ENCODE results near the gene IL5. TPM values are rescaled to one million over a fixed set of nuclear protein-coding genes. Genes with fewer than 3 reads are reported as not detected.
"Not testable (repeated sequence)": the region's sequence is repeated elsewhere in the genome, so short reads cannot be mapped to it uniquely, and the experiment has no call there.

The IL5 gene
- total and polyA plus RNA-seq, 4 experiments from 2014 or later, result not detected

DNA sequence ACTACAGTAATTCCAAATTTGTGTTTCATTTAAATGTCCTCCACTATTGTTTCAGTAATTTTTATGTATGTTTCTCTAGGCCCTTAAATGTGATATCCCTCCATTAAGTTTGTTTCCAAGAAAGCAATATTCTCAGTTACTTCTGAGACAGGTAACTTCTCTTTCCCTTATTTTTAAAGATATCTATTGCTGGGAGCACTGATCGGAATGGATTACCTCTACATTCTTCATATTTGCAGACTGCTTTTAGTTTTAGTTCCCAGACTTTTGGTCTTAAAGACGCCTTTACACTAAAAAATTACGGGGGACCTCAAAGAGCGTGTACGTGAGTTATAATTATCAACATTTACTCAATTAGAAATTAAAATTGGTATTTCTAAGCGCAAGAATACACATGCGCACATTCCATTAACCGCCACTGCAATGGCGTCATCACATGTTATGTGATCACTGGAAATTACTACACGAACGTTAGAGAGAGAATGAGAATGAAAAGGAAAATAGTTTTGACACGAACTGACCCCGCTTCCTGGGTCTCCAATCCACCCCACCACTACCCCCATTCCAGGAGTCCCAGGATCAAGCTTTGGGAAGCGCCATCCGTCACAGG, 12.9 kb upstream of the IL5 start:
- no peak for DNase-seq
- Mint-ChIP-seq H3K4me1 (peaks cover 18 to 35% (median 26%) of the 10 kb centered on the region in 4 donors), H3K27me3 (no peaks in the 10 kb centered on the region), H3K4me3 (peak overlapping the region; percentile 93 to 99 (median 96)), H3K36me3 (peaks cover 0 to 11% of the 10 kb centered on the region in 2 donors), H3K27ac (peak overlapping the region; percentile 94 to 98 (median 96)), H3K9me3 (peaks cover 0 to 5% (median 0%) of the 10 kb centered on the region in 8 donors)
- POLR2A ChIA-PET (ENCODE audit: partially characterized antibody), result interaction anchor here (0.7 to 1.9 kb wide), 16 partner anchors 10 to 495 kb away, joined by 3 to 14 read pairs (median 5); partner anchors contain the start of genes AFF4, CCNI2, GDF9 and HSPA4
- Histone ChIP-seq H3K9me3 (ENCODE audit: control insufficient read depth in 1 of 2, low read length in 2 of 2) (no peaks in the 10 kb centered on the region), H3K27me3 (ENCODE audit: insufficient read depth, low read length) (no peaks in the 10 kb centered on the region), H3K4me3 (ENCODE audit: low read length in 2 of 2) (peak overlapping the region; percentile 43 to 64), H3K4me1 (ENCODE audit: insufficient read depth, low read length) (peaks cover 40% of the 10 kb centered on the region), H3K27ac (ENCODE audit: low read depth, low read length) (peak overlapping the region; percentile 69), H3K36me3 (ENCODE audit: insufficient read depth, low read length) (peaks cover 10% of the 10 kb centered on the region)
- CTCF ChIA-PET (ENCODE audit: partially characterized antibody), result interaction anchor here (0.9 to 1.4 kb wide), 3 partner anchors 27 to 136 kb away, joined by 3 to 10 read pairs (median 3); no protein-coding TSS in a partner anchor
- intact Hi-C loops (cut with micrococcal nuclease), result loop anchor here (1.0 to 10.0 kb wide), 2 partner anchors 30 to 179 kb away; partner anchors contain the start of gene KIF3A

DNA sequence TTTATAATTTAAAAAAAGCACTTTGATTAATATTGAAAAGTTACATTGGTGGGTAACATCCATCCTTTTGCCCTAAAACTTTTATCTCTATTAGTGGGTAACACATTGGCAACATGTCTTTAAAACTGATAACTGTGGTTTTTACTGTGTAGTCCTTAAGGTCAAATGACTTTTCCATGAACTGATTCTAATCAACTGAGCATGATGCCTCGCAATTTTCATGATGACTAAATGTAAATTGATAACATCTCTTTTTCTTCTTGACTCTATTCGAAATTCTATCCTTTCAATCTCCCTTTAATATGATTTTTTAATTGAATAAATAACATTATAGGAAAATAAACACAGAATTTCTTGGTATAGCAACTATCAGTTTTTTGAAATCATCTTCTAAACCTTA, 6.3 kb upstream of the IL5 start:
- Mint-ChIP-seq H3K4me3 (no peak overlapping the region), H3K27ac (no peak overlapping the region), H3K27me3 (no peaks in the 10 kb centered on the region), H3K4me1 (no peaks in the 10 kb centered on the region), H3K9me3 (no peaks in the 10 kb centered on the region), H3K36me3 (no peaks in the 10 kb centered on the region)
- Histone ChIP-seq H3K27me3 (ENCODE audit: insufficient read depth, low read length) (no peaks in the 10 kb centered on the region), H3K9me3 (ENCODE audit: control insufficient read depth in 1 of 2, low read length in 2 of 2) (no peaks in the 10 kb centered on the region), H3K4me1 (ENCODE audit: insufficient read depth, low read length) (no peaks in the 10 kb centered on the region), H3K36me3 (ENCODE audit: insufficient read depth, low read length) (no peaks in the 10 kb centered on the region), H3K4me3 (ENCODE audit: low read length in 2 of 2) (no peak overlapping the region), H3K27ac (ENCODE audit: low read depth, low read length) (no peak overlapping the region)
- no peak for DNase-seq
- ChIA-PET CTCF (ENCODE audit: partially characterized antibody) (interaction anchor here (0.8 kb wide), 1 partner anchor 22 kb away, joined by 4 read pairs; no protein-coding TSS in a partner anchor), POLR2A (ENCODE audit: partially characterized antibody) (no interaction called here)
- intact Hi-C loops (cut with micrococcal nuclease), result no loop called here

DNA sequence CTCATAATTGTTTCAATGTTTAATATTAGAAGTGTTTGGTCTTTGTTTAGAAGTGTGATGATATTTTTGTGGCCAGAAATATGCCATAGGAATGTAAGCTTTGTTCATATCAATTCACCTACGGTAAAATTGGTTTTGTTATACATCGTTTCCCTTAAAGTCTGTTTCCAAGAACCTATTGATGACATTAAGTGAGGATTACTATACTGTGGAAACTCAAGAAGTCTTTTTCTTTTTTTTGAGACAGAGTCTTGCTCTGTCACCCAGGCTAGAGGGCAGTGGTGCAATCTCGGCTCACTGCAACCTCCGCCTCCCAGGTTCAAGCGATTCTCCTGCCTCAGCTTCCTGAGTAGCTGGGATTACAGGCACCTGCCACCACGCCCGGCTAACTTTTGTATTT, 5.5 kb upstream of the IL5 start:
- H3K4me3 ChIP-seq (ENCODE audit: low read length in 2 of 2); H3K4me1 Mint-ChIP-seq; H3K36me3 ChIP-seq (ENCODE audit: insufficient read depth, low read length); intact Hi-C loops (cut with micrococcal nuclease); H3K9me3 Mint-ChIP-seq; H3K27me3 ChIP-seq (ENCODE audit: insufficient read depth, low read length); H3K9me3 ChIP-seq (ENCODE audit: control insufficient read depth in 1 of 2, low read length in 2 of 2); CTCF ChIA-PET (ENCODE audit: partially characterized antibody); DNase-seq; H3K4me1 ChIP-seq (ENCODE audit: insufficient read depth, low read length); H3K36me3 Mint-ChIP-seq; H3K27ac ChIP-seq (ENCODE audit: low read depth, low read length); H3K4me3 Mint-ChIP-seq; H3K27me3 Mint-ChIP-seq; H3K27ac Mint-ChIP-seq: not testable (repeated sequence)
- POLR2A ChIA-PET (ENCODE audit: partially characterized antibody), result interaction anchor here (1.1 kb wide), 1 partner anchor 9 kb away, joined by 3 read pairs; no protein-coding TSS in a partner anchor

DNA sequence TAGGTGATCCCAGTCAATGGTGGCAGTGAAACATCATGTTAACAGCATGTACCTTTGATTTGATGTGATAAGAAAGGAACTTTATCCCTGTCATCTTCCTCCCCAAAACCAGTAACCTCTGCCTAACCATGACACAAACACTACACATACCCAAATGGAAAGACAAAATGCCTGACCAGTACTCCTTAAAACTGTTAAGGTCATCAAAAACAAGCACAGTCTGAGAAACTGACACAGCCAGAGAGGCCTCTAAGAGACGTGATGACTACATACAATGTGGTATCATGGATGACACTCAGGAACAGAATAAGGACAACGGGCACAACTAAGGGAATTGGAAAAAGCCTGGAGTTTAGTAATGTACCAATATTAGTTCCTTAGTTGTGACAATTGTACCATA, 3.9 kb upstream of the IL5 start:
- no peak for DNase-seq
- H3K4me3 Mint-ChIP-seq, result no peak overlapping the region

DNA sequence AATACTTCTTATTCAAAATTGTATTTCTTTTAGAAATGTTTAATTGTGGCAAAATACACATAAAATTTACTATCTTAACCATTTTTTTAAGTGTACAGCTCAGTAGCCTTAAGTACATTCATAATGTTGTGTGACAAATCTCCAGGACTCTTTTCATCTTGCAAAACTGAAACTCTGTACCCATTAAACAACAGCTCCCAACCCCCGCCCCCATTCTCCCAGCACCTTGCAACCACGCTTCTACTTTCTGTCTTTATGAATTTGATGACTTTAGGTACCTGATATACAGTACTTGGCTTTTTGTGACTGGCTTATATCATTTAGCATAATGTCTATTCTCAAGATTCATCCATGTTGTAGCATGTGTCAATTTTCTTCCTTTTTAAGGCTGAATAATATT, 2.8 kb upstream of the IL5 start:
- Mint-ChIP-seq H3K4me1 (no peaks in the 10 kb centered on the region), H3K4me3 (no peak overlapping the region), H3K27me3 (no peaks in the 10 kb centered on the region), H3K36me3 (no peaks in the 10 kb centered on the region), H3K9me3 (no peaks in the 10 kb centered on the region), H3K27ac (no peak overlapping the region)
- Histone ChIP-seq H3K4me1 (ENCODE audit: insufficient read depth, low read length) (no peaks in the 10 kb centered on the region), H3K27me3 (ENCODE audit: insufficient read depth, low read length) (no peaks in the 10 kb centered on the region), H3K27ac (ENCODE audit: low read depth, low read length) (no peak overlapping the region), H3K36me3 (ENCODE audit: insufficient read depth, low read length) (no peaks in the 10 kb centered on the region), H3K9me3 (ENCODE audit: control insufficient read depth in 1 of 2, low read length in 2 of 2) (no peaks in the 10 kb centered on the region), H3K4me3 (ENCODE audit: low read length in 2 of 2) (no peak overlapping the region)
- CTCF ChIA-PET (ENCODE audit: partially characterized antibody), result no interaction called here
- DNase-seq, result no peak
- POLR2A ChIA-PET (ENCODE audit: partially characterized antibody), result no interaction called here
- intact Hi-C loops (cut with micrococcal nuclease), result no loop called here

More for the DNA sequence above, 3.9 kb upstream of the IL5 start:
- Histone ChIP-seq H3K4me3 (ENCODE audit: low read length in 2 of 2) (no peak overlapping the region), H3K27ac (ENCODE audit: low read depth, low read length) (no peak overlapping the region), H3K4me1 (ENCODE audit: insufficient read depth, low read length) (no peaks in the 10 kb centered on the region), H3K36me3 (ENCODE audit: insufficient read depth, low read length) (no peaks in the 10 kb centered on the region), H3K9me3 (ENCODE audit: control insufficient read depth in 1 of 2, low read length in 2 of 2) (no peaks in the 10 kb centered on the region), H3K27me3 (ENCODE audit: insufficient read depth, low read length) (no peaks in the 10 kb centered on the region)
- Mint-ChIP-seq H3K9me3 (no peaks in the 10 kb centered on the region), H3K27ac (no peak overlapping the region), H3K36me3 (no peaks in the 10 kb centered on the region), H3K27me3 (no peaks in the 10 kb centered on the region), H3K4me1 (no peaks in the 10 kb centered on the region)
- POLR2A ChIA-PET (ENCODE audit: partially characterized antibody), result no interaction called here
- intact Hi-C loops (cut with micrococcal nuclease), result no loop called here
- CTCF ChIA-PET (ENCODE audit: partially characterized antibody), result interaction anchor here (1.0 kb wide), 1 partner anchor 20 kb away, joined by 3 read pairs; no protein-coding TSS in a partner anchor

DNA sequence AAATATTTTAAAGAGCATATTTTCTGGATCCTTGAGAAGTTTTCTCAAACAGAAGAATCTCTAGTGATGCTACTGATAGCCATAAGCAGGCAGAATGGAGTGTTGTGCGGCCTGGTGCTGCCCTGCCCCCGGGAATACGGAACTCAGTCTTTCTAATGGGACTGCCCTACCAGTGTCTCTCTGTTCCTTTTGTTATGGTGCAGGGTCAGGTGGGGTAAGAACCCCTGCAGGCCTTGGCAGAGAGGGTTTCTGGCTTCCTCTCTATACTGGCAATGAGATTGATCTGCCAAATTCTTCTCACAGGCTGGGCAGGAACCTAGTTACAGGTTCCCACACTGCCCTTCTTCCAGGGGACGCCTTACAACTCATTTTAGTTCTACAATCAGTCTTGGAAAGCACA, 2.6 kb downstream of the IL5 start:
- Mint-ChIP-seq H3K4me3 (no peak overlapping the region), H3K27me3 (peaks cover 2 to 6% of the 10 kb centered on the region in 2 donors), H3K27ac (no peak overlapping the region), H3K9me3 (no peaks in the 10 kb centered on the region), H3K36me3 (no peaks in the 10 kb centered on the region), H3K4me1 (no peaks in the 10 kb centered on the region)
- H3K9me3 ChIP-seq (ENCODE audit: control insufficient read depth in 1 of 2, low read length in 2 of 2), result no peaks in the 10 kb centered on the region
- no peak overlapping the region for H3K27ac ChIP-seq (ENCODE audit: low read depth, low read length)
- no peaks in the 10 kb centered on the region for H3K36me3 ChIP-seq (ENCODE audit: insufficient read depth, low read length)
- H3K27me3 ChIP-seq (ENCODE audit: insufficient read depth, low read length), result no peaks in the 10 kb centered on the region
- ChIA-PET CTCF (ENCODE audit: partially characterized antibody) (no interaction called here), POLR2A (ENCODE audit: partially characterized antibody) (interaction anchor here (0.9 kb wide), 1 partner anchor 8 kb away, joined by 3 read pairs; no protein-coding TSS in a partner anchor)
- intact Hi-C loops (cut with micrococcal nuclease), result no loop called here
- no peak for DNase-seq
- H3K4me1 ChIP-seq (ENCODE audit: insufficient read depth, low read length), result no peaks in the 10 kb centered on the region
- H3K4me3 ChIP-seq (ENCODE audit: low read length in 2 of 2), result no peak overlapping the region

DNA sequence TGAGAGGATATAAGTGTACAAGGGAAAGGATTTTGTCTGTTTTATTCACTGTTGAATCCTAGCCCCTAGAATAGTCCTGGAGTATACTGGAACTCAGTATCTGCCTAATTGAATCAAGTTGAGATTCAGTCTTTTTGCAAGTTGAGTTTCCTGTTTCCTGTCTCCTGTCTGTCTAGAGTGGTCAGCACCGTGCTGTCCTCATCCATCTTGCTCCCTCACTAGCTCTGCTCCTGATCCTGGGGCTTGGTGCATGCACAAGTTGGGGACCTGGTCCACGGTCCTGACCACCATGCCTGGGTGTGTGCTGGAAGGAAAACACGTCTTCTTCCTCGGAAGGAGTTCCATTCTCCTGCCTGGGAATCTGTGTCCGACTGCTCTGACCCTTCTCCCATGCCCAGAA, 3.2 kb downstream of the IL5 start:
- Histone ChIP-seq H3K27me3 (ENCODE audit: insufficient read depth, low read length) (no peaks in the 10 kb centered on the region), H3K9me3 (ENCODE audit: control insufficient read depth in 1 of 2, low read length in 2 of 2) (no peaks in the 10 kb centered on the region), H3K36me3 (ENCODE audit: insufficient read depth, low read length) (no peaks in the 10 kb centered on the region), H3K27ac (ENCODE audit: low read depth, low read length) (no peak overlapping the region), H3K4me1 (ENCODE audit: insufficient read depth, low read length) (no peaks in the 10 kb centered on the region), H3K4me3 (ENCODE audit: low read length in 2 of 2) (no peak overlapping the region)
- H3K27ac Mint-ChIP-seq, result no peak overlapping the region
- ChIA-PET CTCF (ENCODE audit: partially characterized antibody) (interaction anchor here (1.1 kb wide), 1 partner anchor 13 kb away, joined by 5 read pairs; no protein-coding TSS in a partner anchor), POLR2A (ENCODE audit: partially characterized antibody) (interaction anchor here (0.9 kb wide), 1 partner anchor 8 kb away, joined by 3 read pairs; no protein-coding TSS in a partner anchor)
- no peak overlapping the region for H3K4me3 Mint-ChIP-seq
- intact Hi-C loops (cut with micrococcal nuclease), result no loop called here
- no peaks in the 10 kb centered on the region for H3K36me3 Mint-ChIP-seq
- no peaks in the 10 kb centered on the region for H3K9me3 Mint-ChIP-seq
- H3K4me1 Mint-ChIP-seq, result no peaks in the 10 kb centered on the region
- DNase-seq, result no peak
- H3K27me3 Mint-ChIP-seq, result peaks cover 2 to 6% of the 10 kb centered on the region in 2 donors
